HEK293 (cell line): ENCODE data around the gene ALOXE3.

Experiments used
- CTCF ChIA-PET: fragments of 350-600 bp; formaldehyde crosslinking; extraction: SDS; loops from one replicate; lab custom pipeline; 2021; ENCODE audit warnings: antibody characterized with exemption; lab: Yijun Ruan, JAX
- POLR2A ChIA-PET: fragments of 300-600 bp; formaldehyde crosslinking; extraction: SDS; loops from one replicate; lab custom pipeline; 2020; ENCODE audit warnings: antibody characterized with exemption, inconsistent platforms; lab: Yijun Ruan, JAX
- H3K27ac ChIP-seq: fragments of 200-500 bp; sonication (Bioruptor generic); 2 replicates; pipeline ENCODE4 v1.5.1; 2014; ENCODE audit warnings: low read depth, low read length, control low read depth, inconsistent platforms; ENCODE audit errors: extremely low read depth
- H3K36me3 ChIP-seq, 2 experiments: fragments of 200-500 bp in 1 of 2; sonication (Bioruptor generic) in 1 of 2; 1 replicate in 1 of 2; 2 replicates in 1 of 2; pipeline ENCODE4 v1.5.1; 2014 to 2017; ENCODE audit warnings: inconsistent platforms in 2 of 2, low read length in 2 of 2; ENCODE audit not compliant: control insufficient read depth in 2 of 2, insufficient read depth in 1 of 2
- H3K4me1 ChIP-seq: fragments of 200-500 bp; sonication (Bioruptor generic); 2 replicates; pipeline ENCODE4 v1.5.1; 2014; ENCODE audit warnings: mild to moderate bottlenecking, low read length, inconsistent platforms; ENCODE audit not compliant: control insufficient read depth, insufficient read depth
- H3K4me3 ChIP-seq: 2 replicates; pipeline ENCODE4 v1.5.1; 2011; ENCODE audit warnings: low read depth, mild to moderate bottlenecking, control low read depth, low read length, moderate library complexity
- H3K9me3 ChIP-seq: fragments of 200-500 bp; sonication (Bioruptor generic); 2 replicates; pipeline ENCODE4 v1.5.1; 2014; ENCODE audit warnings: low read depth, low read length, inconsistent platforms; ENCODE audit not compliant: control insufficient read depth, insufficient read depth
- HOXD13 ChIP-seq: sonication (generic); formaldehyde crosslinking; IDR thresholded peaks from 2 replicates; pipeline ENCODE4 v1.8.0; 2022; ENCODE audit warnings: missing genetic modification reagents, borderline replicate concordance
- KLF10 ChIP-seq: fragments of 450-650 bp; IDR thresholded peaks from 2 replicates; pipeline ENCODE4 v1.5.1; 2018; ENCODE audit warnings: missing biosample characterization, mild to moderate bottlenecking, missing genetic modification characterization
- MZF1 ChIP-seq: fragments of 450-650 bp; formaldehyde crosslinking; IDR thresholded peaks from 2 replicates; pipeline ENCODE4 v1.5.1; 2017; ENCODE audit warnings: missing biosample characterization, missing genetic modification characterization, borderline replicate concordance
- OSR2 ChIP-seq: fragments of 450-650 bp; formaldehyde crosslinking; IDR thresholded peaks from 2 replicates; pipeline ENCODE4 v1.5.1; 2016; ENCODE audit warnings: missing biosample characterization, missing genetic modification characterization
- PRDM1 ChIP-seq: fragments of 450-650 bp; formaldehyde crosslinking; IDR thresholded peaks from 2 replicates; pipeline ENCODE4; 2016; ENCODE audit warnings: missing biosample characterization, missing genetic modification characterization
- REST ChIP-seq: fragments of 450-650 bp; formaldehyde crosslinking; IDR thresholded peaks from 2 replicates; pipeline ENCODE4 v1.5.1; 2016; ENCODE audit warnings: missing biosample characterization, missing genetic modification characterization
- ZBTB10 ChIP-seq: fragments of 450-650 bp; formaldehyde crosslinking; IDR thresholded peaks from 2 replicates; pipeline ENCODE4 v1.5.1; 2016; ENCODE audit warnings: missing biosample characterization, missing genetic modification characterization
- ZNF214 ChIP-seq: fragments of 450-650 bp; formaldehyde crosslinking; IDR thresholded peaks from 2 replicates; pipeline ENCODE4 v1.5.1; 2017; ENCODE audit warnings: missing biosample characterization, mild to moderate bottlenecking, missing genetic modification characterization, borderline replicate concordance
- ZNF26 ChIP-seq: fragments of 450-650 bp; formaldehyde crosslinking; IDR thresholded peaks from 2 replicates; pipeline ENCODE4 v1.5.1; 2016; ENCODE audit warnings: missing biosample characterization, missing genetic modification characterization
- ZNF350 ChIP-seq: fragments of 450-650 bp; formaldehyde crosslinking; IDR thresholded peaks from 2 replicates; pipeline ENCODE4 v1.5.0; 2017; ENCODE audit warnings: missing biosample characterization, mild to moderate bottlenecking, missing genetic modification characterization
- ZNF449 ChIP-seq: fragments of 450-650 bp; formaldehyde crosslinking; IDR thresholded peaks from 2 replicates; pipeline ENCODE4 v1.5.1; 2017; ENCODE audit warnings: missing biosample characterization, mild to moderate bottlenecking, missing genetic modification characterization, moderate library complexity
- ZNF488 ChIP-seq: fragments of 450-650 bp; formaldehyde crosslinking; IDR thresholded peaks from 2 replicates; pipeline ENCODE4 v1.5.1; 2016; ENCODE audit warnings: missing biosample characterization, missing genetic modification characterization
- ZNF514 ChIP-seq: fragments of 450-650 bp; formaldehyde crosslinking; IDR thresholded peaks from 2 replicates; pipeline ENCODE4 v1.5.1; 2016; ENCODE audit warnings: missing biosample characterization, missing genetic modification characterization
- ZNF521 ChIP-seq: fragments of 450-650 bp; formaldehyde crosslinking; IDR thresholded peaks from 2 replicates; pipeline ENCODE4 v1.5.1; 2017; ENCODE audit warnings: missing biosample characterization, mild to moderate bottlenecking, missing genetic modification characterization
- ZNF561 ChIP-seq: fragments of 450-650 bp; IDR thresholded peaks from 2 replicates; pipeline ENCODE4 v1.5.1; 2018; ENCODE audit warnings: missing biosample characterization, missing genetic modification characterization, borderline replicate concordance
- ZNF596 ChIP-seq: fragments of 450-650 bp; IDR thresholded peaks from 2 replicates; pipeline ENCODE4 v1.5.0; 2018; ENCODE audit warnings: missing biosample characterization, mild to moderate bottlenecking, missing genetic modification characterization, moderate library complexity
- ZNF626 ChIP-seq: fragments of 450-650 bp; sonication (Bioruptor Pico); formaldehyde crosslinking; IDR thresholded peaks from 2 replicates; pipeline ENCODE4 v1.5.1; 2018; ENCODE audit warnings: missing biosample characterization, missing genetic modification characterization, inconsistent platforms
- ZNF658 ChIP-seq: fragments of 450-650 bp; formaldehyde crosslinking; IDR thresholded peaks from 2 replicates; pipeline ENCODE4; 2016; ENCODE audit warnings: missing biosample characterization, missing genetic modification characterization
- ZNF830 ChIP-seq: fragments of 450-650 bp; IDR thresholded peaks from 2 replicates; pipeline ENCODE4 v1.5.0; 2018; ENCODE audit warnings: missing biosample characterization, missing genetic modification characterization, low read depth, mild to moderate bottlenecking, moderate library complexity

The ALOXE3 gene

GRCh38 chr17:8075081-8075480 is 43.2 kb downstream of the ALOXE3 start:
- H3K4me3 ChIP-seq: no peak overlapping the region
- H3K27ac ChIP-seq: no peak overlapping the region
- ChIA-PET CTCF (interaction anchor here (0.6 to 27.3 kb wide), 15 partner anchors 10 to 711 kb away, joined by 3 to 561 read pairs (median 5); partner anchors contain the start of genes ALOX12B and ALOXE3), POLR2A (interaction anchor here (1.2 kb wide), 1 partner anchor 143 kb away, joined by 4 read pairs; the partner anchor contains the start of genes CNTROB and TRAPPC1)
- no peak for TF ChIP-seq PRDM1 (tag by site-specific recombination)
- no peak for TF ChIP-seq MZF1
- TF ChIP-seq OSR2 (tag by site-specific recombination): no peak
- TF ChIP-seq HOXD13 (CRISPR knock-in tag): no peak
- TF ChIP-seq ZNF626 (tag by site-specific recombination): no peak
- no peak for TF ChIP-seq ZNF658 (tag by site-specific recombination)
- TF ChIP-seq ZNF561 (tag by site-specific recombination): no peak
- no peak for TF ChIP-seq ZNF596 (tag by site-specific recombination)
- no peaks in the 10 kb centered on the region for H3K36me3 ChIP-seq
- H3K9me3 ChIP-seq: no peaks in the 10 kb centered on the region
- H3K4me1 ChIP-seq: peaks cover under 1% of the 10 kb centered on the region

- H3K36me3 ChIP-seq: no peaks in the 10 kb centered on the region
- no peak overlapping the region for H3K27ac ChIP-seq
- POLR2A ChIA-PET: interaction anchor here (0.6 to 1.2 kb wide), 4 partner anchors 11 to 209 kb away, joined by 4 to 10 read pairs (median 4); partner anchors contain the start of genes ALOX12B, CNTROB and TRAPPC1
- CTCF ChIA-PET: interaction anchor here (0.6 to 27.3 kb wide), 26 partner anchors 9 to 814 kb away, joined by 3 to 561 read pairs (median 4); partner anchors contain the start of genes ALOX12B, ALOXE3, CNTROB and SLC25A35
- no peaks in the 10 kb centered on the region for H3K9me3 ChIP-seq
- H3K4me1 ChIP-seq: no peaks in the 10 kb centered on the region
- no peak overlapping the region for H3K4me3 ChIP-seq
- TF ChIP-seq KLF10 (tag by site-specific recombination) (no peak), ZNF350 (tag by site-specific recombination) (no peak), ZNF26 (tag by site-specific recombination) (no peak), ZNF658 (tag by site-specific recombination) (no peak), ZNF521 (no peak), ZNF449 (tag by site-specific recombination) (no peak), ZBTB10 (tag by site-specific recombination) (no peak), ZNF830 (tag by site-specific recombination) (no peak), ZNF488 (tag by site-specific recombination) (no peak), ZNF514 (tag by site-specific recombination) (no peak), REST (tag by site-specific recombination) (no peak), ZNF214 (tag by site-specific recombination) (no peak)
These were observed 43.8 kb downstream of the ALOXE3 start for GRCh38 chr17:8074554-8074953.
